Glutamatergic neuron (in vitro differentiated cells): ENCODE measurements around the gene MRC2. TPM values are rescaled to one million over a fixed set of nuclear protein-coding genes. Genes with fewer than 3 reads are reported as not detected.

Source experiments
- DNase-seq: peaks from one replicate; pipeline ENCODE4 v3.0.0; 2022
- H3K27ac Mint-ChIP-seq: one replicate; pipeline ENCODE4 v1.8.0; 2020; ENCODE audit warnings: mild to moderate bottlenecking, mixed read lengths, inconsistent platforms; ENCODE audit not compliant: unreplicated experiment
- H3K27me3 Mint-ChIP-seq: one replicate; pipeline ENCODE4 v1.8.0; 2020; ENCODE audit warnings: mild to moderate bottlenecking, moderate library complexity, mixed read lengths, inconsistent platforms; ENCODE audit not compliant: unreplicated experiment
- H3K36me3 Mint-ChIP-seq: one replicate; pipeline ENCODE4 v1.8.0; 2020; ENCODE audit warnings: mild to moderate bottlenecking, mixed read lengths, inconsistent platforms; ENCODE audit not compliant: unreplicated experiment
- H3K4me1 Mint-ChIP-seq: one replicate; pipeline ENCODE4 v1.8.0; 2020; ENCODE audit warnings: mild to moderate bottlenecking, low read depth, mixed read lengths, inconsistent platforms; ENCODE audit not compliant: unreplicated experiment
- H3K4me3 Mint-ChIP-seq: one replicate; pipeline ENCODE4 v1.8.0; 2020; ENCODE audit warnings: mild to moderate bottlenecking, mixed read lengths, inconsistent platforms; ENCODE audit not compliant: unreplicated experiment
- H3K9me3 Mint-ChIP-seq: one replicate; pipeline ENCODE4 v1.8.0; 2020; ENCODE audit warnings: mild to moderate bottlenecking, moderate library complexity, mixed read lengths, inconsistent platforms; ENCODE audit not compliant: unreplicated experiment
- CTCF ChIP-seq: fragments of 200-600 bp; sonication (generic); IDR thresholded peaks from one replicate; pipeline ENCODE4 v1.5.0; 2021; ENCODE audit not compliant: partially characterized antibody, unreplicated experiment
- total RNA-seq: library from RNA; stranded (reverse); fragmentation: NEBNext Ultra II Directional; extraction: Animal tissue kit (Norgen Biotek cat#: 25700); gene quantifications from one replicate; pipeline ENCODE4 v1.2.1, GENCODE V29; 2021; ENCODE audit not compliant: unreplicated experiment

The MRC2 gene
- total RNA-seq, 1 donor from 2014 or later: 24.0 TPM

GRCh38 chr17:62630365-62631085 is 3.1 kb downstream of the MRC2 start:
- Mint-ChIP-seq H3K4me3 (peak overlapping the region; percentile 59), H3K4me1 (peaks cover 43% of the 10 kb centered on the region), H3K27ac (peak overlapping the region; percentile 44)

GRCh38 chr17:62631086-62631935 is 3.8 kb downstream of the MRC2 start:
- Mint-ChIP-seq H3K4me1 (peaks cover 38% of the 10 kb centered on the region), H3K9me3 (peaks cover 8% of the 10 kb centered on the region), H3K27me3 (peaks cover 9% of the 10 kb centered on the region), H3K36me3 (no peaks in the 10 kb centered on the region), H3K27ac (no peak overlapping the region), H3K4me3 (no peak overlapping the region)
- TF ChIP-seq CTCF: no peak
- no peak for DNase-seq

More at GRCh38 chr17:62630365-62631085, 3.1 kb downstream of the MRC2 start:
- Mint-ChIP-seq H3K27me3 (peaks cover 11% of the 10 kb centered on the region), H3K36me3 (no peaks in the 10 kb centered on the region), H3K9me3 (peaks cover 8% of the 10 kb centered on the region)
- DNase-seq: no peak
- no peak for TF ChIP-seq CTCF

GRCh38 chr17:62631936-62632924 is 4.8 kb downstream of the MRC2 start:
- peaks cover 9% of the 10 kb centered on the region for H3K27me3 Mint-ChIP-seq
- DNase-seq: no peak
- no peaks in the 10 kb centered on the region for H3K36me3 Mint-ChIP-seq
- H3K9me3 Mint-ChIP-seq: peaks cover 6% of the 10 kb centered on the region
- peaks cover 33% of the 10 kb centered on the region for H3K4me1 Mint-ChIP-seq
- TF ChIP-seq CTCF: no peak
- H3K27ac Mint-ChIP-seq: no peak overlapping the region
- peak overlapping the region; percentile 50 for H3K4me3 Mint-ChIP-seq

- peaks cover 13% of the 10 kb centered on the region for H3K4me1 Mint-ChIP-seq
- DNase-seq: no peak
- TF ChIP-seq CTCF: no peak
- no peak overlapping the region for H3K27ac Mint-ChIP-seq
- H3K36me3 Mint-ChIP-seq: no peaks in the 10 kb centered on the region
- H3K4me3 Mint-ChIP-seq: no peak overlapping the region
- H3K9me3 Mint-ChIP-seq: no peaks in the 10 kb centered on the region
- no peaks in the 10 kb centered on the region for H3K27me3 Mint-ChIP-seq
Observed at GRCh38 chr17:62637809-62638208, 10.3 kb downstream of the MRC2 start.
